ENCODE data around the gene TRIM9.

- TF ChIP-seq, protein P1, sequence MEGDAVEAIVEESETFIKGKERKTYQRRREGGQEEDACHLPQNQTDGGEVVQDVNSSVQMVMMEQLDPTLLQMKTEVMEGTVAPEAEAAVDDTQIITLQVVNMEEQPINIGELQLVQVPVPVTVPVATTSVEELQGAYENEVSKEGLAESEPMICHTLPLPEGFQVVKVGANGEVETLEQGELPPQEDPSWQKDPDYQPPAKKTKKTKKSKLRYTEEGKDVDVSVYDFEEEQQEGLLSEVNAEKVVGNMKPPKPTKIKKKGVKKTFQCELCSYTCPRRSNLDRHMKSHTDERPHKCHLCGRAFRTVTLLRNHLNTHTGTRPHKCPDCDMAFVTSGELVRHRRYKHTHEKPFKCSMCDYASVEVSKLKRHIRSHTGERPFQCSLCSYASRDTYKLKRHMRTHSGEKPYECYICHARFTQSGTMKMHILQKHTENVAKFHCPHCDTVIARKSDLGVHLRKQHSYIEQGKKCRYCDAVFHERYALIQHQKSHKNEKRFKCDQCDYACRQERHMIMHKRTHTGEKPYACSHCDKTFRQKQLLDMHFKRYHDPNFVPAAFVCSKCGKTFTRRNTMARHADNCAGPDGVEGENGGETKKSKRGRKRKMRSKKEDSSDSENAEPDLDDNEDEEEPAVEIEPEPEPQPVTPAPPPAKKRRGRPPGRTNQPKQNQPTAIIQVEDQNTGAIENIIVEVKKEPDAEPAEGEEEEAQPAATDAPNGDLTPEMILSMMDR (IDR thresholded peaks at IDR 0.05; ENCODE audit: low read length): no peak
- TF ChIP-seq EZH2 (optimal IDR thresholded peaks at IDR 0.05; ENCODE audit: low read depth, low read length): no peak
- no peak for TF ChIP-seq EZH2phosphoT487 (IDR thresholded peaks at IDR 0.05; ENCODE audit: low read length)
Observed at GRCh38 chr14:51004801-51005526, 89.9 kb downstream of the TRIM9 start.
